ENCODE measurements around the gene CD83. TPM values are rescaled to one million over a fixed set of nuclear protein-coding genes. Genes with fewer than 3 reads are reported as not detected.

CD83 gene
- total RNA-seq, 1 experiment from 2014 or later = 1.9 TPM

GRCh38 chr6:14095437-14095836 lies 22.1 kb upstream of the CD83 start:
- no peak overlapping the region for H3K9ac ChIP-seq (ENCODE audit: low read length)
- no peaks in the 10 kb centered on the region for H3K79me2 ChIP-seq (ENCODE audit: low read length)
- DNase-seq = no peak
- H4K20me1 ChIP-seq (ENCODE audit: insufficient read depth, low read depth, low read length) = no peaks in the 10 kb centered on the region
- no peaks in the 10 kb centered on the region for H3K4me1 ChIP-seq (ENCODE audit: low read length)
- H3K27ac ChIP-seq (ENCODE audit: low read length) = no peak overlapping the region
- H3K4me2 ChIP-seq (ENCODE audit: low read depth, low read length, poor library complexity, severe bottlenecking) = no peak overlapping the region
- H3K4me3 ChIP-seq (ENCODE audit: low read length) = no peak overlapping the region
- H2AFZ ChIP-seq (ENCODE audit: low read length) = no peak overlapping the region
- no peaks in the 10 kb centered on the region for H3K9me2 ChIP-seq (replicated peaks; ENCODE audit: insufficient read depth, low read length)
- H3K36me3 ChIP-seq (ENCODE audit: insufficient read depth, low read length) = no peaks in the 10 kb centered on the region
- H3K9me3 ChIP-seq (ENCODE audit: low read length) = no peaks in the 10 kb centered on the region
- no peaks in the 10 kb centered on the region; the same call in 1 of the 2 replicates for H3K27me3 ChIP-seq (ENCODE audit: low read length)

- Histone ChIP-seq H2AFZ (ENCODE audit: low read length) (no peak overlapping the region), H3K4me2 (ENCODE audit: low read depth, low read length, poor library complexity, severe bottlenecking) (no peak overlapping the region), H3K79me2 (ENCODE audit: low read length) (no peaks in the 10 kb centered on the region), H3K36me3 (ENCODE audit: insufficient read depth, low read length) (no peaks in the 10 kb centered on the region), H3K9ac (ENCODE audit: low read length) (no peak overlapping the region), H3K4me3 (ENCODE audit: low read length) (no peak overlapping the region), H3K9me3 (ENCODE audit: low read length) (no peaks in the 10 kb centered on the region), H3K9me2 (replicated peaks; ENCODE audit: insufficient read depth, low read length) (no peaks in the 10 kb centered on the region), H3K27ac (ENCODE audit: low read length) (no peak overlapping the region), H3K27me3 (ENCODE audit: low read length) (no peaks in the 10 kb centered on the region; the same call in 1 of the 2 replicates), H3K4me1 (ENCODE audit: low read length) (no peaks in the 10 kb centered on the region), H4K20me1 (ENCODE audit: insufficient read depth, low read depth, low read length) (no peaks in the 10 kb centered on the region)
- DNase-seq = no peak
These were observed 17.4 kb upstream of the CD83 start for GRCh38 chr6:14100138-14100537.

DNA sequence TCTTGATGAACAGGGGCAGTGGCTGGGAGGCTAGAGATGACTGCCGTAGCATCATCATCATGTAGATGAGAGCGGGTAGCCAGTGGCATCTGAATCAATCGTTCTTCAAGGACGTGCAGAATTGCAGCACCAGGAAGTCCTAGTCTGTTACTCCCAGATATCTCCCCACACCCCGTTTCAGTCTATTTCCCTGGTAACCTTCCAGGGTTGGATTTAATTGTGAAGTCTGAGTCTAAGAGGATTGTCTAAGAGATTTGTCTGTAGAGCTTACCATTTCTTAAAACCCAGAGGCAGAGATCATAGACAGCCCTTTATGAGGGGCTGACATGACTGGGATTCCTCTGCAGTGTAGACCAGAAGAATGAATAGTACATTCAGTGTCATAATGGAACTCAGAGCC lies 16.6 kb upstream of the CD83 start:
- no peaks in the 10 kb centered on the region for H3K9me2 ChIP-seq (replicated peaks; ENCODE audit: insufficient read depth, low read length)
- no peak overlapping the region for H3K4me2 ChIP-seq (ENCODE audit: low read depth, low read length, poor library complexity, severe bottlenecking)
- no peak for DNase-seq
- no peaks in the 10 kb centered on the region for H3K27me3 ChIP-seq (ENCODE audit: low read length)
- H3K4me1 ChIP-seq (ENCODE audit: low read length) = no peaks in the 10 kb centered on the region
- H3K36me3 ChIP-seq (ENCODE audit: insufficient read depth, low read length) = no peaks in the 10 kb centered on the region
- H3K79me2 ChIP-seq (ENCODE audit: low read length) = no peaks in the 10 kb centered on the region
- no peak overlapping the region for H3K9ac ChIP-seq (ENCODE audit: low read length)
- no peaks in the 10 kb centered on the region for H3K9me3 ChIP-seq (ENCODE audit: low read length)
- H2AFZ ChIP-seq (ENCODE audit: low read length) = no peak overlapping the region
- no peak overlapping the region for H3K4me3 ChIP-seq (ENCODE audit: low read length)
- no peaks in the 10 kb centered on the region for H4K20me1 ChIP-seq (ENCODE audit: insufficient read depth, low read depth, low read length)
- H3K27ac ChIP-seq (ENCODE audit: low read length) = no peak overlapping the region

- no peak overlapping the region for H3K27ac ChIP-seq (ENCODE audit: low read length)
These were observed 15.2 kb upstream of the CD83 start for GRCh38 chr6:14102383-14102782.

DNA sequence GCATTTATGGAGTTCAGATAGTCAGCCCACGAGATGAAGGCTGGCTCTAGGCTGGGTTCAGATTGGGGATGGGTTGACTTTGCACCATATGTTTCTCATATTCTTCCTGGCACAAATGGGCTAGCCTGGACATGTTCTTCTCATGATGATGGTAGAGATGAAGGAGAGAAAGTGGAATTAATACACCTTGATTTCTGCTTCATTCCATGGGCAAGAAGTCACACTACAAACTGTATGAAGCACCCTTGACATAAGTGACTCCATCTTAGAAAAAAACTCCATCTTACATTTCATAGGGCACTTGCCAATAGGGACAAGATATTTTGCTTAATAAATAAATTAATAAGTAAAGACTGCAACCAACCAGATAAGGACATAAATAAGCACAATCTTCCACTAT lies 12.0 kb upstream of the CD83 start:
- no peaks in the 10 kb centered on the region for H3K79me2 ChIP-seq (ENCODE audit: low read length)

More at GRCh38 chr6:14102383-14102782, 15.2 kb upstream of the CD83 start:
- H3K27me3 ChIP-seq (ENCODE audit: low read length) = no peaks in the 10 kb centered on the region
- H3K4me1 ChIP-seq (ENCODE audit: low read length) = 0 out of 2 replicates have a peak, but pooled peaks cover 3% of the 10 kb centered on the region
- 0 out of 2 replicates have a peak, but pooled peaks cover 2% of the 10 kb centered on the region for H3K9me3 ChIP-seq (ENCODE audit: low read length)
- H3K4me3 ChIP-seq (ENCODE audit: low read length) = no peak overlapping the region
- no peak overlapping the region for H3K9ac ChIP-seq (ENCODE audit: low read length)
- DNase-seq = no peak
- no peaks in the 10 kb centered on the region for H3K36me3 ChIP-seq (ENCODE audit: insufficient read depth, low read length)
- no peak overlapping the region for H3K4me2 ChIP-seq (ENCODE audit: low read depth, low read length, poor library complexity, severe bottlenecking)
- H4K20me1 ChIP-seq (ENCODE audit: insufficient read depth, low read depth, low read length) = no peaks in the 10 kb centered on the region
- no peak overlapping the region for H2AFZ ChIP-seq (ENCODE audit: low read length)
- H3K79me2 ChIP-seq (ENCODE audit: low read length) = no peaks in the 10 kb centered on the region
- H3K9me2 ChIP-seq (replicated peaks; ENCODE audit: insufficient read depth, low read length) = no peaks in the 10 kb centered on the region

GRCh38 chr6:14107000-14107399 lies 10.6 kb upstream of the CD83 start:
- no peak overlapping the region for H3K27ac ChIP-seq (ENCODE audit: low read length)
- no peak overlapping the region for H3K4me3 ChIP-seq (ENCODE audit: low read length)
- H3K9me2 ChIP-seq (replicated peaks; ENCODE audit: insufficient read depth, low read length) = no peaks in the 10 kb centered on the region
- no peak for DNase-seq
- no peak overlapping the region for H3K9ac ChIP-seq (ENCODE audit: low read length)
- 0 out of 2 replicates have a peak, but pooled peaks cover 2% of the 10 kb centered on the region for H3K9me3 ChIP-seq (ENCODE audit: low read length)
- no peak overlapping the region for H3K4me2 ChIP-seq (ENCODE audit: low read depth, low read length, poor library complexity, severe bottlenecking)
- H3K79me2 ChIP-seq (ENCODE audit: low read length) = no peaks in the 10 kb centered on the region
- no peaks in the 10 kb centered on the region for H4K20me1 ChIP-seq (ENCODE audit: insufficient read depth, low read depth, low read length)
- no peak overlapping the region for H2AFZ ChIP-seq (ENCODE audit: low read length)
- no peaks in the 10 kb centered on the region for H3K36me3 ChIP-seq (ENCODE audit: insufficient read depth, low read length)
- 0 out of 2 replicates have a peak, but pooled peaks cover 3% of the 10 kb centered on the region for H3K27me3 ChIP-seq (ENCODE audit: low read length)
- H3K4me1 ChIP-seq (ENCODE audit: low read length) = peaks cover 22% of the 10 kb centered on the region

More for the DNA sequence above, 12.0 kb upstream of the CD83 start:
- Histone ChIP-seq H2AFZ (ENCODE audit: low read length) (no peak overlapping the region), H3K4me2 (ENCODE audit: low read depth, low read length, poor library complexity, severe bottlenecking) (no peak overlapping the region), H3K9ac (ENCODE audit: low read length) (no peak overlapping the region), H3K4me1 (ENCODE audit: low read length) (peaks cover 22% of the 10 kb centered on the region), H3K27ac (ENCODE audit: low read length) (no peak overlapping the region), H4K20me1 (ENCODE audit: insufficient read depth, low read depth, low read length) (no peaks in the 10 kb centered on the region), H3K4me3 (ENCODE audit: low read length) (no peak overlapping the region), H3K36me3 (ENCODE audit: insufficient read depth, low read length) (no peaks in the 10 kb centered on the region), H3K27me3 (ENCODE audit: low read length) (0 out of 2 replicates have a peak, but pooled peaks cover 3% of the 10 kb centered on the region), H3K9me2 (replicated peaks; ENCODE audit: insufficient read depth, low read length) (no peaks in the 10 kb centered on the region), H3K9me3 (ENCODE audit: low read length) (0 out of 2 replicates have a peak, but pooled peaks cover 2% of the 10 kb centered on the region)
- DNase-seq = no peak

DNA sequence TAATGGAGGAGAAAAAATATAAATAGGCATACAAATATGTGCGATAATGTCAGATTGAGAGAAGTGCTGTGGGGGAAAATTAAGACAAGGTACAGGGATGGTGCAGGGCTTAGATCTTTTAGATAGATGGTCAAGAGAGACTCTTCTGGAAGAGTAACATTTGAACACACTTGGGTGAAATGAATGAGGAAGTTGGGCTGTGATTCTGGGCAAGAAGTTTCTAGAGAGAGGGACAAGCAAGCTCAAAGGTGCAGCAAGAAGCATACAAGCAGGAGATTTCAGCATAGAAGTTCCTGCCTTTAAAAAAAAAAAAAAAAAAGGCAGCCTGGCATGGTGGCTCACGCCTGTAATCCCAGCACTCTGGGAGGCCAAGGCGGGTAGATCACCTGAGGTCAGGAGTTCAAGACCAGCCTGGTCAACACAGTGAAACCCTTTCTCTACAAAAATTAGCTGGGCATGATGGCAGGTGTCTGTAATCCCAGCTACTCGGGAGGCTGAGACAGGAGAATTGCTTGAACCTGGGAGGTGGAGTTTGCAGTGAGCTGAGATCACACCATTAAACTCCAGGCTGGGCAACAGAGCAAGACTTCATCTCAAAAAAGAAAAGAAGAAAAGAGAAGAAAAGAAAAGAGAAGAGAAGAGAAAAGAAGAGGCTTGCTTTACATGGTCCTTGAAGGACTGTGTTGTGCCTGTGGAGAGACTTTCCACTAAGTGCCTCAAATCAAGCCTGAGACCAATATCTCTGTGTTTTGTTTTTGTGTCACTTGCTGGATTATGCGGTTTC lies 9.7 kb upstream of the CD83 start:
- H3K4me3 ChIP-seq (ENCODE audit: low read length) = no peak overlapping the region
- H3K9me2 ChIP-seq (replicated peaks; ENCODE audit: insufficient read depth, low read length) = no peaks in the 10 kb centered on the region
- no peak for DNase-seq
- no peaks in the 10 kb centered on the region for H4K20me1 ChIP-seq (ENCODE audit: insufficient read depth, low read depth, low read length)
- H3K27ac ChIP-seq (ENCODE audit: low read length) = no peak overlapping the region
- H3K79me2 ChIP-seq (ENCODE audit: low read length) = no peaks in the 10 kb centered on the region
- peak overlapping the region; percentile 56 for H3K4me2 ChIP-seq (ENCODE audit: low read depth, low read length, poor library complexity, severe bottlenecking)
- H2AFZ ChIP-seq (ENCODE audit: low read length) = no peak overlapping the region
- peaks cover 22% of the 10 kb centered on the region for H3K4me1 ChIP-seq (ENCODE audit: low read length)
- H3K9me3 ChIP-seq (ENCODE audit: low read length) = 0 out of 2 replicates have a peak, but pooled peaks cover 2% of the 10 kb centered on the region
- H3K27me3 ChIP-seq (ENCODE audit: low read length) = 0 out of 2 replicates have a peak, but pooled peaks cover 3% of the 10 kb centered on the region
- H3K36me3 ChIP-seq (ENCODE audit: insufficient read depth, low read length) = no peaks in the 10 kb centered on the region
- H3K9ac ChIP-seq (ENCODE audit: low read length) = no peak overlapping the region

- Histone ChIP-seq H2AFZ (ENCODE audit: low read length) (peak overlapping the region; percentile 63), H3K36me3 (ENCODE audit: insufficient read depth, low read length) (no peaks in the 10 kb centered on the region), H3K27me3 (ENCODE audit: low read length) (0 out of 2 replicates have a peak, but pooled peaks cover 3% of the 10 kb centered on the region), H3K79me2 (ENCODE audit: low read length) (no peaks in the 10 kb centered on the region), H3K9me2 (replicated peaks; ENCODE audit: insufficient read depth, low read length) (no peaks in the 10 kb centered on the region), H3K27ac (ENCODE audit: low read length) (no peak overlapping the region), H4K20me1 (ENCODE audit: insufficient read depth, low read depth, low read length) (no peaks in the 10 kb centered on the region), H3K4me1 (ENCODE audit: low read length) (peaks cover 22% of the 10 kb centered on the region), H3K9ac (ENCODE audit: low read length) (peak overlapping the region; percentile 55), H3K9me3 (ENCODE audit: low read length) (0 out of 2 replicates have a peak, but pooled peaks cover 2% of the 10 kb centered on the region), H3K4me2 (ENCODE audit: low read depth, low read length, poor library complexity, severe bottlenecking) (peak overlapping the region; percentile 56), H3K4me3 (ENCODE audit: low read length) (peak overlapping the region; percentile 48; the same call in 1 of the 2 replicates)
- DNase-seq = peak; percentile 53
These were observed 8.8 kb upstream of the CD83 start for GRCh38 chr6:14108571-14109410.
